Activated naive CD8-positive, alpha-beta T cell (primary cell): ENCODE data around the gene ALG3.
A peak's percentile ranks its signal among the peaks of the same experiment; 100 is the strongest.
"Not testable (repeated sequence)": the region's sequence is repeated elsewhere in the genome, so short reads cannot be mapped to it uniquely, and the experiment has no call there.

Experiments used
- H3K27ac Mint-ChIP-seq: one replicate; pipeline ENCODE4 v1.8.0; 2021; ENCODE audit warnings: mixed read lengths
- H3K27me3 Mint-ChIP-seq: one replicate; pipeline ENCODE4 v1.8.0; 2021; ENCODE audit warnings: mixed read lengths
- H3K36me3 Mint-ChIP-seq: one replicate; pipeline ENCODE4 v1.8.0; 2021; ENCODE audit warnings: mixed read lengths
- H3K4me1 Mint-ChIP-seq: one replicate; pipeline ENCODE4 v1.8.0; 2021; ENCODE audit warnings: low read depth, mixed read lengths
- H3K4me3 Mint-ChIP-seq: one replicate; pipeline ENCODE4 v1.8.0; 2021; ENCODE audit warnings: mild to moderate bottlenecking, mixed read lengths
- H3K9me3 Mint-ChIP-seq: one replicate; pipeline ENCODE4 v1.8.0; 2021; ENCODE audit warnings: low read depth, mixed read lengths

Gene ALG3

DNA sequence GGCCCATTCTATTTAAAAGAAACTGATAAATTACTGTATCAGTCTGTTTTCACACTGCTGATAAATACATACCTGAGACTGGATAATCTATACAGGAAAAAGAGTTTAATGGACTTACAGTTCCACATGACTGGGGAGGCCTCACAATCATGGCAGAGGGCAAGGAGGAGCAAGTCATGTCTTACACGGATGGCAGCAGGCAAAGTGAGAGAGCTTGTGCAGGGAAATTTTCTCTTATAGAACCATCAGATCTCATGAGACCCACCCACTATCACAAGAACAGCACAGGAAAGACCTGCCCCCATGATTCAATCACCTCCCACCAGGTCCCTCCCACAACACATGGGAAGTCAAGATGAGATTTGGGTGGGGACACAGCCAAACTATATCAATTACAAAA lies 18.5 kb upstream of the ALG3 start:
- not testable (repeated sequence) for H3K36me3 Mint-ChIP-seq, H3K4me3 Mint-ChIP-seq, H3K4me1 Mint-ChIP-seq, H3K27ac Mint-ChIP-seq, H3K9me3 Mint-ChIP-seq
- H3K27me3 Mint-ChIP-seq = peaks cover 12% of the 10 kb centered on the region

DNA sequence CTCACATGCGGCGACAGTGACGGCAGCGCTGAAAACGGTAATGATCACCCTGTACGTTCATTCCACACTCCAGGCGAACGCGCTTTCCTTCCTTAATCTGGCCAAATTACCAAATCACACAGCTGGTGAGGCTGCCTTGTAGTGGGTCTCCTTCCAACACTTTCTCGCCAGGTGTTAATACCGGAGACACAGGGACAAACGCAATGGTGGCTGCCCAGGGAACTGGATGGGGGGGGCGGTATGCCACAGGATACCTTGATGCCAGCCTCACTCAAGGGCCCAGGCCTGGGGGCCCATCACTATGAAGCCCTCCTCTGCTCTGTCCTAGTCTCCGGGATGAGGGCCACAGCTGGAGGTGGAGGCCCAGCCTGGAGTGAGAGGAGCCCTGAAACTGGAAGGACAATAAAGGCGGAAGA lies 14.0 kb upstream of the ALG3 start:
- Mint-ChIP-seq H3K36me3 (peaks cover 9% of the 10 kb centered on the region), H3K4me3 (peak overlapping the region; percentile 78), H3K27ac (no peak overlapping the region), H3K9me3 (no peaks in the 10 kb centered on the region), H3K4me1 (peaks cover 15% of the 10 kb centered on the region), H3K27me3 (peaks cover 19% of the 10 kb centered on the region)

DNA sequence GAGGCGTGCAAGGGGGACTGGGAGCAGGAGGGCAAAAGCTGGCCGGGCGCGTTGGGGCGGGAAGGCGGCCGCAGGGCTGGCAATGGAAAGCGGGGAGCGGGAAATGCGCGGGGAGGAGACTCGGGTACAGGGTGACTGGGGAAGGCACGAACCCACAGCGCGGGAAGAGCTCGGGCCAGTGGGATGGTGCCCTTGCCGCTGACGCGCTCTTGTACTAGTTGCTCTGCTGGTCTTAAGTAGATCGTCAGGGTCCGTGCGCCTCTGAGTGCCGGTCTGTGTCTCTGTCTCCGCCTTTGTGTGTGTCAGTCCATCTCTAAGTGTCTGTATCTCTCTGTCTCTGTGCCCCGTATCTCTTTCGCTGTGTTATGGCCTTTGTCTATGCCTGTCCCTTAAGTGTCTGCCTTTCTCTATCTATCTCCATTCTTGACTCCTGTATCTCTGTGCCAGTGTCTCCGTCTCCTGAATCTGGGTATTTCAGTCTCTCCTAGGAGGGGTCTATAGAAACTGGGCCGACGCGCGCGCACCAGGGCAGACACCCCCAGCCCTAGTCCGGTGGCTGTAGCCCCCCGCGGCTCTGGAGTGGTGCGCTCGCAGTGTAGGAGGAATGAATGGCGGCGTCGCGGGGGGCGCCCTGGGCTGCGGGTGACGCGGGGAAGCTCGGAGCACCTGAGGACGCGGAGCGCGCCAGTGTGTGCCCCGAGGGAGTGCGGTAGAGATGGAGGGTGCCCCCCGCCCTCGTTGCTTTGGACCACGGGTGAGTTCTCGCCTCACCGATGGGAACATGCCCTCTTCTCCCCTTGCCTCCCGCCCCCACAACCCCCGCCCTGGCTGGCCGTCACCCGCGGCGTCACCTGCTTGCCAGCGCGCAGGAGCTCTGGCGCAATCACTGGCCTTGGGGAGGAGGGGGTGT lies 13.3 kb upstream of the ALG3 start:
- peaks cover 19% of the 10 kb centered on the region for H3K27me3 Mint-ChIP-seq

DNA sequence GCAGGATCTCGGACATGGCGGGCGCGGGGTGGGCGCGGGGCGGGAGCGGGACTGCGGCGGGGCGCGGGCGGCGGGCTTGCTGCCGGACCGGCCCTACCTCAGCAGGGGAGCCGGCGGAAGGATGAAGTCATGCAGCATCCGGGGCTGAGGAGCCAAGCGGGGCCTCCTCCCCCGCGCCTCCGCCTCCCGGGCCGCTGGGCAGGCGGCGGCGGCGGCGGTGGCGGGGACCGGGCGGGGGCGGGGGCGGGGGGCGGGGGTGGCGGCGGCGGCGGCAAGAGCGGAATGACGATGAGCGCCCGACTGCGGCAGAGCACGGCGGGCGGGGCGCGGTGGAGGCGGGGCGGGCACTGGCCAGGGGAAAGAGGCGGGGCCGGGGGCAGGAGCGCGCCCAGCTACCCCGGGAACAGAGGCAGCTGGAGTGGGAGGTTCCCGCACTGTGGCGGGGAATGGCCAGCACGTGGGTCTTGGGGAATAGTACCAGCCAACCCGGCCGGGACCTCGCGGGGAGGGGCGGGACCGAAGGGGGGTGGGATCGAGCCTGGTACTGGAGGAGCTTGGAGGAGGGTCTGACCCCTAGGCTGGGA lies 12.6 kb upstream of the ALG3 start, which contains the start of gene CAMK2N2:
Gene CAMK2N2 (minus strand): TSS at position 284 of the 584 bp plus-strand sequence. CDS start 268 bp downstream, at position 16.
- Mint-ChIP-seq H3K4me3 (peak within 1 kb of the TSS; percentile 94), H3K9me3 (no peaks in the 10 kb centered on the region), H3K36me3 (peaks cover 6% of the 10 kb centered on the region), H3K4me1 (peaks cover 15% of the 10 kb centered on the region), H3K27ac (no peak within 1 kb of the TSS), H3K27me3 (peaks cover 19% of the 10 kb centered on the region)

More for the DNA sequence above, 13.3 kb upstream of the ALG3 start:
- H3K4me3 Mint-ChIP-seq = peak overlapping the region; percentile 94
- peaks cover 15% of the 10 kb centered on the region for H3K4me1 Mint-ChIP-seq
- no peaks in the 10 kb centered on the region for H3K9me3 Mint-ChIP-seq
- H3K27ac Mint-ChIP-seq = no peak overlapping the region
- peaks cover 6% of the 10 kb centered on the region for H3K36me3 Mint-ChIP-seq

DNA sequence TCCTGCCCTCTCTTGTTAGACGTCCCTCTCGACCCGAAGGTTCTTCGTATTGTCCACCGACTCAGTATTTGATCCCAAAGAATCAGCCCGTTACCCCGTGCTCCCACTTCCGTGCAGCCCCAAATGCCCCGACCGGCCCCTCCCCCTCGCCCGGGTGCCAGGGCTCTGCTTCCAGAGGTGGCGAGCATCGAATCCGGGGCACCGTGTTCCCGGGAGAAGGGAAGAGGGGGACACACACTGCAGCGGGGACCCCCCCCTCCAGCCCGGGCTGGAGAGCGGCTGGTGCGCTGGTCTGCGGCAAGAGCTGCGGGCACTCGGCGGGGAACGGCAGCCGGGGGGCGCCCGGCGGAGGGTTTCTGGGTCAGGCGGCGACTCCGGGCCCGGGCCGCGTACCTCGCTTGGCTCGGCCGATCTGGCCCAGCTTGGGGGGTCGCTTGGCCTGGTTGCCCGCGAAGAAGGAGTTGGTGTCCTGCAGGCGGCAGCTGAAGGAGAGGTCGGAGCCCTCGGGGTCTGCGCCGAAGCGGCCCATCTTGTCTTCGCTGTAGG lies 12.0 kb upstream of the ALG3 start:
- Mint-ChIP-seq H3K9me3 (no peaks in the 10 kb centered on the region), H3K4me1 (peaks cover 17% of the 10 kb centered on the region), H3K36me3 (peaks cover 7% of the 10 kb centered on the region), H3K27me3 (peaks cover 19% of the 10 kb centered on the region), H3K4me3 (peak overlapping the region; percentile 83), H3K27ac (no peak overlapping the region)

DNA sequence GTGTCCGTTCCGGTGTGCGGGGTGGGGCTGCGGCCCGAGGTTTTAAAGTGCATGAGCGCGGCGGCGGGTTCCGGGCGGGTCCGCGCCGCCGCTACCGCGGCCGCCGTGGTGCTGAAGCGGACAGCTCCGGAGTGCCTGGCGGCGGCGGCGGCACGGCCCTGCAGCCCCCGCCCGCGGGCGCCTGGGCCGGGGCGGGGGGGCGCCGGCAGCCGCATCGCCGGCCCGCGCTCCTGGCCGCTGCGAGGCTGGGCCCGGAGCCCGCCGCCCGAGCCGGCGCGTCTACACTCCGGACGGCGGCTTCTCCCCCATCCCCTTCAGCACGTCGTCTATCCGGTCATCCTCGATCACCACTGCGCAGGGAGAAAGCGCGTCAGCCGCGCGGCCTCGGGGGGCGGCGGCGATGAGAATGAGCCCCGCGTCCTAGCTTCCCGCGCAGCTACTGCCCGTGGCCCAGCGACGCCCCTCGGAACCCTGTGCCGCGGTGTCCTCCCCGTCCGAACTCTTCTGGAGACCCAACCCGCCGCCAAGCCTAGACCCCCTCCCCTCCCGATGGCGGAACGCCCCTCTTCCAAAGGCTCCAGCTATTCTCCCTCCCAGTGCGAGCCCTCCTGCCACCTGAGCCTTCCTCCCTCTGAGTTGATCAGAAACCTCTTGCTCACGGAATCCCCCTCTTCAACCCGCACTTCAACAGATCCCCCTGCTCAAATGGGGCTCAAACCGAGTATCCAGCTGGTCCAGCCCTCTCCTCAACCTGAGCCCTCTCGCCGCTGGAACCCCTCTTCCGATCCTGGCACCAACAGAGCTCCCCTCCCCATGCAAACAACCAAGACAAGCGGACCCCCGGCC lies 11.3 kb upstream of the ALG3 start:
- H3K36me3 Mint-ChIP-seq = peaks cover 10% of the 10 kb centered on the region
- H3K27me3 Mint-ChIP-seq = peaks cover 17% of the 10 kb centered on the region
- H3K27ac Mint-ChIP-seq = no peak overlapping the region
- H3K4me1 Mint-ChIP-seq = peaks cover 20% of the 10 kb centered on the region
- H3K9me3 Mint-ChIP-seq = no peaks in the 10 kb centered on the region
- peak overlapping the region; percentile 83 for H3K4me3 Mint-ChIP-seq

DNA sequence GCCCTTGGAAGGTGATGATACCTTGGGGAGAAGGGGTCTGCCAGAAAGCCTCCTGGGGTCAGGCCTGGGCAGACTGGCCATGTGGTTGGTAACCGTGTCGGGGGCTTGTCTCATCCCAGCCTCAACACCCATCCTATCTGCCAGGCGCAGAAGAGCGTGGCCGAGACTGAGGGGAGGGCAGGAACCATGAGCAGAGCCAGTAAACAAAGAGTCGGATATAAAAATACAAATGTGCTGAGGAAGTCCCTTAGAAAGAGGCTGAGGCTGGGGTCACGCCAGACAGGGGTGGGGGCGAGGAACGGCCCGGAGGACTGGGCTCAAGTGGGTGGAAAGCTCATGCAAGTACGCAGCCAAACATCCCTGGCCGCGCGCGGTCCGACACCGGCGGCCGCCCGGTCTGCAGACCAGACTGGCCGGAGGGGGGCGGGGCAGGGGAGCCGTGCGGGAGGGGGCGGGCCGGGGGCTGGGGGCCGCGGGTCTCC lies 10.7 kb upstream of the ALG3 start:
- Mint-ChIP-seq H3K27me3 (peaks cover 13% of the 10 kb centered on the region), H3K9me3 (no peaks in the 10 kb centered on the region), H3K36me3 (peaks cover 12% of the 10 kb centered on the region), H3K4me3 (peak overlapping the region; percentile 75), H3K4me1 (peaks cover 21% of the 10 kb centered on the region), H3K27ac (no peak overlapping the region)

DNA sequence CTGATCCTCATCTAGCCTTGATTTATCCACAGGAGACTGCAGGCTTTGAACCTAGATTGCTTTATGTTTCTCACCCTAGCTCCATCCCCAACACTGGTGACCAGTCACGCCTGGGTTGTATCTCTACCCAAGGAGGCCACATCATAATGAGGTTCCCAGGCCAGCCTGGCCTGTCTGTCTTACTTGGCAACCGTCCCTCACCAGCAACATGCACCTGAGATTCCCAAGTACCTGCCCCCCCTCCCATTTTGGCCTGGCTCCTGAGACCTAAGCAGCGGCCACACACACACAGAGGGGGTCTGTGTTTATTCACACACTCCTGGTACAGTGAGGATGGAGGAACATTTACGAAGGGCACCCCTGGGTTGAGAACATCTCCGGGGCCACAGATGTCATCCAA lies 10.2 kb upstream of the ALG3 start:
- Mint-ChIP-seq H3K4me3 (peak overlapping the region; percentile 33), H3K4me1 (peaks cover 21% of the 10 kb centered on the region), H3K9me3 (no peaks in the 10 kb centered on the region)

DNA sequence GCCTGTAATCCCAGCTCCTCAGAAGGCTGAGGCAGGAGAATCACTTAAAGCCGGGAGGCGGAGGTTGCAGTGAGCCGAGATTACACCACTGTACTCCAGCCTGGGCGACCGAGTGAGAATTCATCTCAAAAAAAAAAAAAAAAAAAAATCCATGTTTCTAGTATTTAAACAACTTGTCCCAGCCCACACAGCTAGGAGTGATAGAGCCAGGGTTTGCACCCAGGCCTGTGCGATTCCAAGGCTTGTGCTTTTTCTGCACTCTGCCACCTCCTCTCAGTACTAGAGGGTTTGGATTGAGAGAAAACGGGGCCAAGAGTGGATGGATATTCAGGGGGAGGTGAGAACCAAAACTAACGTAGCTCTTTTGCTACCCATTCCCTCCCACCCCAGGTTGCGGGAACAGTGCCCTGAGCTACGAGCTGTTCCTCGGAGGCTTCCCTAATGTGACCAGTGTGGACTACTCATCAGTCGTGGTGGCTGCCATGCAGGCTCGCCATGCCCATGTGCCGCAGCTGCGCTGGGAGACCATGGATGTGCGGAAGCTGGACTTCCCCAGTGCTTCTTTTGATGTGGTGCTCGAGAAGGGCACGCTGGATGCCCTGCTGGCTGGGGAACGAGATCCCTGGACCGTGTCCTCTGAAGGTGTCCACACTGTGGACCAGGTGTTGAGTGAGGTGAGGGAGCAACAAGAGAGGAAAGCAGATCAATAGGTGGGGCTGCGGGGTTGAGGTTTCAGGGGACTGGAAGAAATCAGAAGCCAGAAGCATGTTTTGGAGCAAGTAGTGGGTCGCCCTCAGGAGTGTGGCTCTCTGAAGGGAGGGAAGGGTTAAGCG lies 8.5 kb upstream of the ALG3 start:
- Mint-ChIP-seq H3K4me3 (no peak overlapping the region), H3K9me3 (no peaks in the 10 kb centered on the region), H3K4me1 (peaks cover 17% of the 10 kb centered on the region), H3K27ac (no peak overlapping the region), H3K27me3 (peaks cover 7% of the 10 kb centered on the region), H3K36me3 (peaks cover 15% of the 10 kb centered on the region)

More for the DNA sequence above, 10.2 kb upstream of the ALG3 start:
- H3K36me3 Mint-ChIP-seq = peaks cover 12% of the 10 kb centered on the region
- peaks cover 10% of the 10 kb centered on the region for H3K27me3 Mint-ChIP-seq
- no peak overlapping the region for H3K27ac Mint-ChIP-seq

DNA sequence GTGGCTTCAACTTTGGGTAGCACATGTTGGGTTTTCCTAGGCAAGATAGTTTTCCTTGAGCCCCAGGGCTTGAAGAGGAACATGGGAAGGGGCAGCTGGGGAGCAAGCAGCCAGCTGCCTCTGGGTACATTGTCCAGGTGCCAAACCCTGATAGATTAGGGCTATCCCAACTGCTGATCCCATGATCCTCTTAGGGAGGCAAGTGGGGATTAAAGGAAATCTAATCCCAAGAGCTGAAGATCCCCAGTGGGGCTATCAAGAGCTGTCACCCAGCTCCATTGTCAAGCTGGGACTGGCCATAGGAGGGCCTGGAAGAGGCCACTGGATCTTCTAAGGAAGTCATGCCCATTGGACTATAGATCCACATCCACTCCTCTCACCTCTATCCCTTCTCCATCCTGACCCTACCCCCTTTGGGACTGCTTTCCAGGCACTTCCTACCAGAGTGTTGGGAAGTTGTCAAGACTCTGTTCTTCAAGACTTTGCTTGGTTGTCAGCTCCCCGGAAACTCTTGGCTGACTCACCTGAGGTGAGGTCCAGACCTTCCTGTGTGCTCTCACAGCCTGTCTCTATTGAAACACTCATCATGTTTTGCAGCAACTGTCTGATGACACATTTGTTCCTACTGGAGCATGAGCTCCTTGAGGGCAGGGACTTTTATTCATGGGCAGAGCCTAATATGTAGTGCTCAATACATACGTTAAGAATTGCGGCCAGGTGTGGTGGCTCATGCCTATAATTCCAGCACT lies 6.7 kb upstream of the ALG3 start:
- Mint-ChIP-seq H3K4me3 (no peak overlapping the region), H3K9me3 (no peaks in the 10 kb centered on the region), H3K27me3 (peaks cover 2% of the 10 kb centered on the region), H3K27ac (peak overlapping the region; percentile 17), H3K4me1 (peaks cover 12% of the 10 kb centered on the region), H3K36me3 (peaks cover 15% of the 10 kb centered on the region)

DNA sequence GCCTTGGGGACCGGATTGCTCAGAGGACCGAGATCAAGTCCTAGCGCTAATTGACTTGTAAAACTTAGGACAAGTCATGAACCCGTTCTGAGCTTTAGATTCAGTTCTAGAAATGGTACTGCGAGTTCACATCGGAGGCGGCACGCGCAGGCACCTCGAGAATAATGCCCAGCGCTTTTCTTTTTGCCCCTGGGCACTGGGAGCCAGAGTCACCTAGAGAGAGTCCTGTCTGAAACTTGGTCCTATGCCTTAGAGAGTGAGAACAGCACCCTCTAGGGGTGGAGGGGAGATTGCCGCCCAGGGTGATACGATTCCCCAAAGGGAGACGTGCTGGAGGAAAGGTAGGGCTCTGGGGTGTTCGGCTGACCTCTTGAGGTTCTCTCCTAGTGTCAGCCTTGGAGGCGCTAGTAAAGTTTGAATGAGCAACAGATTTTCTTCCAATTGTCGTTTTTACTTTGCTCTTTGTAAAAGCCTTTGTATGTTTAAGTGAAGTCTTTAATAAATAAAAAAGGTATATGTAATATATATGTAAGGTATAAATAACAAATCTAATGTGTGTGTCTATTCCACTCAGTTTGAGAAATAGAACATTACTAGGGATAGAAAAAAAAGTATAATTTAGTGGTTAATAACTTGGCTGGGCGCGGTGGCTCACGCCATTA lies 1.5 kb upstream of the ALG3 start:
- H3K9me3 Mint-ChIP-seq = no peaks in the 10 kb centered on the region
- H3K4me1 Mint-ChIP-seq = peaks cover 10% of the 10 kb centered on the region
- peaks cover 4% of the 10 kb centered on the region for H3K36me3 Mint-ChIP-seq
- H3K27ac Mint-ChIP-seq = peak overlapping the region; percentile 98
- no peaks in the 10 kb centered on the region for H3K27me3 Mint-ChIP-seq
- H3K4me3 Mint-ChIP-seq = peak overlapping the region; percentile 94

DNA sequence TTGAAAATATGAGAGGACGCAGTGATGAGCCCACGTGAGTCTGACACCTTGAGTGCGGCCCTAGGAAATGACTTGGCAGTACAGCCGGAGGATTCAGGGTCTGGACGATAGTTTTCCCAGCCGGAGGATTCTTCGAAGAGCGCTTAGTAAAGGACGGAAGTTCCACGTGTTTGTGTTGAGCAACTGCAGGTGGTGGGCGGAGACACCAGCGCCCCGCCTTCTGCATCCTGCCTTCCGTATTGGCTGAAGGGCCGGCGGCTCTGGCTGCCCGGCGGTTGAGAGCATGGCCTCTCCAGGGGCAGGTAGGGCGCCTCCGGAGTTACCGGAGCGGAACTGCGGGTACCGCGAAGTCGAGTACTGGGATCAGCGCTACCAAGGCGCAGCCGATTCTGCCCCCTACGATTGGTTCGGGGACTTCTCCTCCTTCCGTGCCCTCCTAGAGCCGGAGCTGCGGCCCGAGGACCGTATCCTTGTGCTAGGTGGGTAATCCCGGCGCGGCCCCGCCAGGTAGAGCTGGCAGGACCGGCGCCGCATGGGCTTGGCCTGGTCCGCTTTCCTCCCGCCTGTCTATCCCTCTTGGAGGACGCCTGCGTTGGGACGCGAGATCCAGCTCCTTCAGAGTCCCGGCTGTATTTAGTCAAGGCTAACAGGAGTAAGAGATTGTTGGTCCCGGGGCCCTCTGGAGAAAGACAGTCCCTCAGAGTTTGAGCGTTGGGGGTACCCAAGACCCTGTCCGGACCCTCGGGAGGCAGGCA lies 827 bp upstream of the ALG3 start, which contains the start of gene EEF1AKMT4:
Gene EEF1AKMT4 (plus strand): TSS at position 261 of the 755 bp plus-strand sequence. CDS start 23 bp downstream, at position 284.
- H3K9me3 Mint-ChIP-seq = no peaks in the 10 kb centered on the region
- peaks cover 5% of the 10 kb centered on the region for H3K36me3 Mint-ChIP-seq
- H3K4me1 Mint-ChIP-seq = peaks cover 13% of the 10 kb centered on the region
- H3K4me3 Mint-ChIP-seq = peak within 1 kb of the TSS; percentile 94
- H3K27me3 Mint-ChIP-seq = no peaks in the 10 kb centered on the region
- H3K27ac Mint-ChIP-seq = peak within 1 kb of the TSS; percentile 98
